Tibial nerve (tissue), 3 donors: Measurements from ENCODE around the gene MPZL3.

Experiments
- POLR2A ChIP-seq, 2 donors: fragments of 450-650 bp; IDR thresholded peaks; one replicate each; pipeline ENCODE4 v1.6.1; 2017; ENCODE audit warnings: antibody characterized with exemption in 2 of 2, mild to moderate bottlenecking in 2 of 2, moderate library complexity in 2 of 2
- TF ChIP-seq, protein P1 (sequence below), 5 experiments: fragments of 200-600 bp in 3 of 5; fragments of 450-650 bp in 2 of 5; sonication (generic) in 3 of 5; IDR thresholded peaks; one replicate each; pipeline ENCODE4 v1.5.1; 2016 to 2019; ENCODE audit warnings: antibody characterized with exemption in 5 of 5, mild to moderate bottlenecking in 3 of 5, moderate library complexity in 2 of 5

DNA sequence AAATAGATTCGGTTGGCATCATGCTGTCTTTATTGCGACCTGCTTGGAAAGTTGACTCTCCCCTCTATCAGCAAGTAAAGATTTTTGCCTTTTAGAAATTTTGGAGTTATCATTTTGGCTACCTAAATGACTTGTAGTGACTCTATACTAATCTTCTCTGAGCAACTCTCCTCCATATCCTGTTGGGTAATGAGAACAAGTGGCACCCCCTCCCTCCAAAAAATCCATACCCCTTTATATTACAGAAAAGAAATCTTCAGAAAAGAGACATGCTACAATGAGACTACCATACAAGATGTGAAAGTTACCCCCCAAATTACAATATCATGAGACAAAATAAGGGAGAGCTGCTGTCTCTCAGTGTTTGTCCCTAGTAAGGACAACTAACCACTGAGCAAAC, 28.6 kb downstream of the MPZL3 start:
- TF ChIP-seq POLR2A (IDR thresholded peaks at IDR 0.05) = no peak
- TF ChIP-seq, protein P1, sequence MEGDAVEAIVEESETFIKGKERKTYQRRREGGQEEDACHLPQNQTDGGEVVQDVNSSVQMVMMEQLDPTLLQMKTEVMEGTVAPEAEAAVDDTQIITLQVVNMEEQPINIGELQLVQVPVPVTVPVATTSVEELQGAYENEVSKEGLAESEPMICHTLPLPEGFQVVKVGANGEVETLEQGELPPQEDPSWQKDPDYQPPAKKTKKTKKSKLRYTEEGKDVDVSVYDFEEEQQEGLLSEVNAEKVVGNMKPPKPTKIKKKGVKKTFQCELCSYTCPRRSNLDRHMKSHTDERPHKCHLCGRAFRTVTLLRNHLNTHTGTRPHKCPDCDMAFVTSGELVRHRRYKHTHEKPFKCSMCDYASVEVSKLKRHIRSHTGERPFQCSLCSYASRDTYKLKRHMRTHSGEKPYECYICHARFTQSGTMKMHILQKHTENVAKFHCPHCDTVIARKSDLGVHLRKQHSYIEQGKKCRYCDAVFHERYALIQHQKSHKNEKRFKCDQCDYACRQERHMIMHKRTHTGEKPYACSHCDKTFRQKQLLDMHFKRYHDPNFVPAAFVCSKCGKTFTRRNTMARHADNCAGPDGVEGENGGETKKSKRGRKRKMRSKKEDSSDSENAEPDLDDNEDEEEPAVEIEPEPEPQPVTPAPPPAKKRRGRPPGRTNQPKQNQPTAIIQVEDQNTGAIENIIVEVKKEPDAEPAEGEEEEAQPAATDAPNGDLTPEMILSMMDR (IDR thresholded peaks at IDR 0.05) = no peak
